GM18951 (cell line): ENCODE data around the gene TECPR2.

Experiments used
- POLR2A ChIP-seq: IDR thresholded peaks from 4 replicates; pipeline ENCODE4 v1.6.1; 2011; ENCODE audit warnings: mild to moderate bottlenecking; ENCODE audit not compliant: insufficient read length, insufficient read depth; ENCODE audit errors: extremely low read depth
- in situ Hi-C: fragments of 300-500 bp; cut with MboI; formaldehyde crosslinking; loops from one replicate; pipeline ENCODE4 v1.12.0; 2022; ENCODE audit warnings: low sequenced_read_pairs, mixed read lengths, inconsistent platforms; ENCODE audit not compliant: unreplicated experiment

TECPR2 gene

GRCh38 chr14:102363182-102363943 is 622 bp downstream of the TECPR2 start:
- in situ Hi-C loops = no loop called here
- no peak for TF ChIP-seq POLR2A

- in situ Hi-C loops = no loop called here
- TF ChIP-seq POLR2A = no peak
Measured at GRCh38 chr14:102370305-102370809, 7.6 kb downstream of the TECPR2 start.

GRCh38 chr14:102371361-102371760 is 8.6 kb downstream of the TECPR2 start:
- in situ Hi-C loops = no loop called here
- no peak for TF ChIP-seq POLR2A

- in situ Hi-C loops = no loop called here
- TF ChIP-seq POLR2A = no peak
Measured at GRCh38 chr14:102373110-102373509, 10.4 kb downstream of the TECPR2 start.

- in situ Hi-C loops = no loop called here
- no peak for TF ChIP-seq POLR2A
Measured at GRCh38 chr14:102374264-102374663, 11.5 kb downstream of the TECPR2 start.

GRCh38 chr14:102375119-102375518 is 12.4 kb downstream of the TECPR2 start:
- in situ Hi-C loops = no loop called here
- no peak for TF ChIP-seq POLR2A

GRCh38 chr14:102377696-102378095 is 15.0 kb downstream of the TECPR2 start:
- TF ChIP-seq POLR2A = no peak
- in situ Hi-C loops = no loop called here

GRCh38 chr14:102378830-102379229 is 16.1 kb downstream of the TECPR2 start:
- no peak for TF ChIP-seq POLR2A
- in situ Hi-C loops = no loop called here

- no peak for TF ChIP-seq POLR2A
- in situ Hi-C loops = no loop called here
Measured at GRCh38 chr14:102387086-102387485, 24.3 kb downstream of the TECPR2 start.

GRCh38 chr14:102389246-102389645 is 26.5 kb downstream of the TECPR2 start:
- TF ChIP-seq POLR2A = no peak
- in situ Hi-C loops = no loop called here

- in situ Hi-C loops = no loop called here
- no peak for TF ChIP-seq POLR2A
Measured at GRCh38 chr14:102390064-102390855, 27.5 kb downstream of the TECPR2 start.

GRCh38 chr14:102392506-102392905 is 29.8 kb downstream of the TECPR2 start:
- in situ Hi-C loops = no loop called here
- TF ChIP-seq POLR2A = no peak

GRCh38 chr14:102394717-102395375 is 32.1 kb downstream of the TECPR2 start:
- in situ Hi-C loops = no loop called here
- TF ChIP-seq POLR2A = no peak
